T-helper 1 cell treated with Interleukin-12 subunit alpha and Interleukin-12 subunit beta and Interleukin-4 antibody, amounts not matched to agents 30 μg/mL and 1 μg/mL, for 36 hours (primary cell): Measurements from ENCODE around the gene GCLC.

Experiments used
- H3K27ac Mint-ChIP-seq: one replicate; pipeline ENCODE4 v1.8.0; 2021; ENCODE audit warnings: mild to moderate bottlenecking, mixed read lengths
- H3K27me3 Mint-ChIP-seq: one replicate; pipeline ENCODE4 v1.8.0; 2021; ENCODE audit warnings: low read depth, mixed read lengths
- H3K36me3 Mint-ChIP-seq: one replicate; pipeline ENCODE4 v1.8.0; 2021; ENCODE audit warnings: low read depth, mixed read lengths
- H3K4me1 Mint-ChIP-seq: one replicate; pipeline ENCODE4 v1.8.0; 2021; ENCODE audit warnings: low read depth, mixed read lengths
- H3K4me3 Mint-ChIP-seq: one replicate; pipeline ENCODE4 v1.8.0; 2021; ENCODE audit warnings: mild to moderate bottlenecking, moderate library complexity, mixed read lengths
- H3K9me3 Mint-ChIP-seq: one replicate; pipeline ENCODE4 v1.8.0; 2021; ENCODE audit warnings: mixed read lengths

Gene GCLC

GRCh38 chr6:53523511-53524454 lies 21.1 kb downstream of the GCLC start:
- no peaks in the 10 kb centered on the region for H3K4me1 Mint-ChIP-seq
- H3K36me3 Mint-ChIP-seq, result no peaks in the 10 kb centered on the region
- H3K27me3 Mint-ChIP-seq, result no peaks in the 10 kb centered on the region
- H3K4me3 Mint-ChIP-seq, result no peak overlapping the region
- no peaks in the 10 kb centered on the region for H3K9me3 Mint-ChIP-seq
- no peak overlapping the region for H3K27ac Mint-ChIP-seq

DNA sequence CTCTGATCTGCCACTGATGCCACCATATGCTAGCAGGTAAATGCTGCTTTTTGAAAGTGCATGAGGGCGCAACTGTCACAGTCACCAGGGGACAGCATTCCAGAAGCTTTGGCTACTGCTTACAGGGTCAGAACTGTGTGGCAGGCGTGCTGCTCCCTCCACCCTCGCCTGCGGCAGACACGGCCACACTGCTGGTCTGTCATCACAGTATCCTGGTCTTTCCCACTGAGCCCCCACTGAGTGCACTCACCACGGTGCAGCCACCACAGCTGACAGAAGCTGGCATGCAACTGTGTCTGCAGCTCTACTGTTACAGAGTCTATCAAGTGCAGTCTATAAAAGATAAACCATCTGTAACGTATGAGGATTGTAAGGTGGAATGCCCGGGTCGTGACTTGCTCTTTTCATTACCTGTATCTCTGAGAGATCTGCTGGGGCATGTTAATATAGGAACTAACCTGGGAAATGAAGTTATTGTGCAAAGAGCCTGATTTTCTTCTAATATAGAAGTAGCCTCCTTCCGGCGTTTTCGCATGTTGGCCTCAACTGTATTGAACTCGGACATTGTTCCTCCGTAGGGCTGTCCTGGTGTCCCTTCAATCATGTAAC lies 24.5 kb downstream of the GCLC start:
- Mint-ChIP-seq H3K27me3 (no peaks in the 10 kb centered on the region), H3K27ac (no peak overlapping the region), H3K4me3 (no peak overlapping the region), H3K9me3 (no peaks in the 10 kb centered on the region), H3K4me1 (no peaks in the 10 kb centered on the region), H3K36me3 (peaks cover 4% of the 10 kb centered on the region)

DNA sequence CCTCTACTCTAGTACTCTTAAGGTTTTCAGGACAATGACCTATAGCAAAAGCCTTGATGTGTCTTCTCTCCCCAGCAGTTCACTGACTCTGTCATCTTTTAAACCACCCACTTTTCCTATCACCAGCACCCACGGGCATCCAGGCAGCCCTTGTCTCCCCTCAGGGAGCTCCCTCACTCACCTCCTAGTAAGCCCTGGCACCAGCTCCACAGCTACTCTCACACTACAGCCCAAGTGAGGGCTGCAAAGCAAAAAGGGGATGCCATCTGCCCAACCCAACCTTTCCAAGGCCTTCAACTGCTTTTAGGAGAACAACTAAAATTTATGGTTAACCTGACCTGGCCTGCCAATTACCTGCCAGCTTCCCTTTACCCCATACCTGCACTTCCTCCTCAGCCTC lies 26.0 kb downstream of the GCLC start:
- Mint-ChIP-seq H3K27me3 (no peaks in the 10 kb centered on the region), H3K9me3 (no peaks in the 10 kb centered on the region), H3K36me3 (peaks cover 4% of the 10 kb centered on the region), H3K4me3 (no peak overlapping the region), H3K4me1 (no peaks in the 10 kb centered on the region), H3K27ac (peak overlapping the region; percentile 16)

DNA sequence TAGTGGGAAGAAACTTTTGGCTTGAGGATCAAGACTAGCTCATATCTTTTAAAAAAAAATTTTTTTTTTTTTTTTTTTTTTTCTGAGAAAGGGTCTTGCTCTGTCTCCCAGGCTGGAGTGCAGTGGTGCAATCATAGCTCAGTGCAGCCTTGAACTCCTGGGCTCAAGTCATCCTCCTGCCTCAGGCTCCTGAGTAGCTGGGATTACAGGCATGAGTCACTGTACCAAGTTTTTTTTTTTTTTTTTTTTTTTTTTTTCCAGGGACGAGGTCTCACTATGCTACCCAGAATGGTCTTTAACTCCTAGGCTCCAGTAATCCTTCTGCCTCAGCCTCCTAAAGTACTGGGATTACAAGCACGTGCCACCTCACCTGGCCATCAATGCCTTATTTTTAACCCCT lies 27.9 kb downstream of the GCLC start:
- no peaks in the 10 kb centered on the region for H3K9me3 Mint-ChIP-seq
- no peak overlapping the region for H3K27ac Mint-ChIP-seq
- no peaks in the 10 kb centered on the region for H3K4me1 Mint-ChIP-seq
- no peaks in the 10 kb centered on the region for H3K27me3 Mint-ChIP-seq
- H3K4me3 Mint-ChIP-seq, result no peak overlapping the region
- peaks cover 4% of the 10 kb centered on the region for H3K36me3 Mint-ChIP-seq

DNA sequence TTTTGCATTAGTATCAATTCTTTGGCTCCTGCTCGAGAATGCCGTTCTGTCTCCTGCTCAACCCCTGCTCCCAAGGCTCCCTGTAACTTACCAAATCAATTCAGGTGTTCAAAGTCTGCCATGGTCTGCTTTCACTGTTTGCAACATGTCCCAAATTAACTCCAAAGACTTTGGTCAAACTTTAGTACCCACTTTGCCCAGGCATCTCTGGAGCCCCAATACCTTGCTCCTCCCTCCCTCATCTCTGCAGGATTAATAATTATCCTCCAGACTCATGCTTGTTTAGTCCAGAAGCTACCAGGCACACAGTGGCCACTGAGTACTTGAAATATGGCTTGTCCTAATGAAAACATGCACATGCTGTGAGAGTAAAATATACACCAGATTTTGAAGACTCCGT lies 30.2 kb downstream of the GCLC start:
- no peaks in the 10 kb centered on the region for H3K9me3 Mint-ChIP-seq
- H3K4me3 Mint-ChIP-seq, result no peak overlapping the region
- H3K36me3 Mint-ChIP-seq, result peaks cover 4% of the 10 kb centered on the region
- no peaks in the 10 kb centered on the region for H3K4me1 Mint-ChIP-seq
- no peaks in the 10 kb centered on the region for H3K27me3 Mint-ChIP-seq
- no peak overlapping the region for H3K27ac Mint-ChIP-seq

- Mint-ChIP-seq H3K4me1 (no peaks in the 10 kb centered on the region), H3K27me3 (no peaks in the 10 kb centered on the region), H3K27ac (no peak overlapping the region), H3K4me3 (no peak overlapping the region), H3K9me3 (no peaks in the 10 kb centered on the region), H3K36me3 (peaks cover 6% of the 10 kb centered on the region)
Measured at GRCh38 chr6:53513519-53513966, 31.4 kb downstream of the GCLC start.

DNA sequence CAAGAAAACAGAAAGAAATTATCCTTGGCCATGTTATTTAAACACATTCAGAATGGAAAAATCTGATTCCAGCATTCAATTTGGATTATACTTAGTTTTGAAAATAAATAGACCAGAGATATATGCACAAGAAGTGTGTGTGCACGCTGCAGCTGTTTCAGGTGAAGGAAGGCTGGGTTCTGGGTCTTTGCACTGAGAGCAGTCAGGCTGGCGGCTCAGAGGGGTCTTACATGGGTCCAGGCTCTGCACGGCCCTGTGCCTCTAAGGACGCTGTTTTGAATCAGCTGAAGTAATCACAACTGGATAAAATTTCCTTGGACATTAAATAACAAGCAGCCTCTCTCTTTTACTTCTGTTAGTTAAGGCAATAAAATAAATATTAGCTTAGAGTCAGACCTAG lies 31.8 kb downstream of the GCLC start:
- Mint-ChIP-seq H3K27ac (no peak overlapping the region), H3K9me3 (no peaks in the 10 kb centered on the region), H3K36me3 (peaks cover 8% of the 10 kb centered on the region), H3K4me1 (no peaks in the 10 kb centered on the region), H3K27me3 (no peaks in the 10 kb centered on the region), H3K4me3 (no peak overlapping the region)

DNA sequence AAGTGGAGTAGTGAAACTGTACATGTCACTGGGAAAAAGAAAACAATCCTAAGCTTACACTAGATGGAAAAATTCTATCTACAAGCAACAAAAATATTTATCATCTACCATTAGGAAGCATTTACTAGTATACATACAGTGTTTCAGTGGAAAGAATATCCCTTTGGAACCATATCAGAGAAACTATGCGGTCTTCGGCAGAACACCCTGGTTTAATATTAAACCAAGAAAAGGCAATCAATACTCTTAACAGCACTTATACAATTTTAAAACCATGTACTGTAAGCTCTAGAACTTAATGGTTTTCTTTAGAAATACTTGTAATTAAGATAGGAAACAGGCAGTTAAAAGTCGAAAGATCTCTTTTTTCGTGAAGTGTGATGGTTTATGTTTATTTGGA lies 32.3 kb downstream of the GCLC start:
- no peaks in the 10 kb centered on the region for H3K27me3 Mint-ChIP-seq
- H3K27ac Mint-ChIP-seq, result no peak overlapping the region
- peaks cover 8% of the 10 kb centered on the region for H3K36me3 Mint-ChIP-seq
- no peaks in the 10 kb centered on the region for H3K9me3 Mint-ChIP-seq
- no peaks in the 10 kb centered on the region for H3K4me1 Mint-ChIP-seq
- no peak overlapping the region for H3K4me3 Mint-ChIP-seq

- Mint-ChIP-seq H3K27ac (no peak overlapping the region), H3K9me3 (no peaks in the 10 kb centered on the region), H3K4me3 (no peak overlapping the region), H3K36me3 (peaks cover 11% of the 10 kb centered on the region), H3K27me3 (no peaks in the 10 kb centered on the region), H3K4me1 (no peaks in the 10 kb centered on the region)
Measured at GRCh38 chr6:53510746-53511145, 34.2 kb downstream of the GCLC start.

- no peaks in the 10 kb centered on the region for H3K4me1 Mint-ChIP-seq
- no peak overlapping the region for H3K4me3 Mint-ChIP-seq
- no peak overlapping the region for H3K27ac Mint-ChIP-seq
- no peaks in the 10 kb centered on the region for H3K9me3 Mint-ChIP-seq
- H3K27me3 Mint-ChIP-seq, result no peaks in the 10 kb centered on the region
- peaks cover 14% of the 10 kb centered on the region for H3K36me3 Mint-ChIP-seq
Measured at GRCh38 chr6:53506872-53507271, 38.0 kb downstream of the GCLC start.

DNA sequence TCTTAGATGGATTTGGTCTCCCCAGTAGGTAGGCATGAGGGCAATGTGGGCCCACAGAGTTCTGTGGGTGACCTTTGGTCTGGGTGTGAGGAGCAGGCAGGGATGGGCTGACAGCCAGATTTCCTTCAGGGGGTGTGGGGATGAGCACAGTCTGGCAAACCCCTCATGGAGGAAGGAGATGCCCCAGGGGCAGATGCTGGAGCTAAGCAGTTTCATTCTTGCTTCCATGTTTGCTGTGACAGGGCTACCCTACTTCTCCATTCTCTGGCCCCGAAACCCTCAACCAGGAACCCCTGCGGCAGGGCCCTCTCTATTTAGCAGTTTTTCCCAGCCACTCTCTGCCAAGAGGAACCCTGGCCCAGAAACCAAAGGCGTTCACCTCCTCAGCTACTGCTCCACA lies 40.4 kb downstream of the GCLC start:
- no peaks in the 10 kb centered on the region for H3K4me1 Mint-ChIP-seq
- no peaks in the 10 kb centered on the region for H3K27me3 Mint-ChIP-seq
- no peak overlapping the region for H3K4me3 Mint-ChIP-seq
- no peak overlapping the region for H3K27ac Mint-ChIP-seq
- H3K36me3 Mint-ChIP-seq, result peaks cover 16% of the 10 kb centered on the region
- no peaks in the 10 kb centered on the region for H3K9me3 Mint-ChIP-seq

DNA sequence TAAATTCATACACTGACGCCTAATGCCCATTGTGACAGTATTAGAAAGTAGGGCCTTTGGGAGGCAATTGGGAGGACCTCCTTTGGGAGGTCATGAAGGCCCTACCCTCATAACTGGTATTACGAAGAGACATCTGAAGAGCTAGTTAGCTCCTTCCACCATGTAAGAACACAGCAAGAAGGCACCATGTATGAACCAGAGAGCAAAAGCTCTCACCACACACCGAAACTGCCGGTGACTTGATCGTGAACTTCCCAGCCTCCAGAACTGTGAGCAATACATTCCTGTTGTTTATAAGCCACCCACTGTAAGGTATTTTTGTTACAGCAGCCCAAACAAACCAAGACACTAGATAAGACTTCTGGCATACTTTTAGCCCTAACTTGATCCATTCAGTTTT lies 41.8 kb downstream of the GCLC start:
- peaks cover 13% of the 10 kb centered on the region for H3K36me3 Mint-ChIP-seq
- H3K27ac Mint-ChIP-seq, result no peak overlapping the region
- no peaks in the 10 kb centered on the region for H3K27me3 Mint-ChIP-seq

GRCh38 chr6:53501432-53501831 lies 43.5 kb downstream of the GCLC start:
- H3K4me1 Mint-ChIP-seq, result no peaks in the 10 kb centered on the region
- no peak overlapping the region for H3K27ac Mint-ChIP-seq
- no peaks in the 10 kb centered on the region for H3K27me3 Mint-ChIP-seq
- peaks cover 12% of the 10 kb centered on the region for H3K36me3 Mint-ChIP-seq
- H3K4me3 Mint-ChIP-seq, result no peak overlapping the region
- no peaks in the 10 kb centered on the region for H3K9me3 Mint-ChIP-seq

More for the DNA sequence above, 41.8 kb downstream of the GCLC start:
- no peak overlapping the region for H3K4me3 Mint-ChIP-seq
- no peaks in the 10 kb centered on the region for H3K4me1 Mint-ChIP-seq
- no peaks in the 10 kb centered on the region for H3K9me3 Mint-ChIP-seq

DNA sequence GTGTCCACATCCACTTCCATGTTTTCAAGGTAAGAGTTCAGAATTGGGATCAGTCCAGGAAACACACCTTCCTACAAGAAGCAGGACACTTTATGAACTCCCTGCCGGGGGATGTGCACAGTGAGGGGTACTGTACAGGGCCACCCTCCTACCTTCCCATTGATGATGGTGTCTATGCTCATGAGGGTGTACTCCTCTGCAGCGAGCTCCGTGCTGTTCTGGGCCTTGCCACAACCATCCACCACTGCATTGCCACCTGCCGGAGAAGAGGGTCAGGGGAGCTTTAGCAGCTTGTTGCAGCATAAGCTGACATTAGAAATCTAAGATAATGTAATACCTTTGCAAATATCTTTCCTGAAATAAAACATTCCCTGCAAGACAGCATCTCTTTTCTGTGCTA lies 44.8 kb downstream of the GCLC start:
- no peak overlapping the region for H3K27ac Mint-ChIP-seq
- no peaks in the 10 kb centered on the region for H3K27me3 Mint-ChIP-seq
- no peak overlapping the region for H3K4me3 Mint-ChIP-seq
- H3K36me3 Mint-ChIP-seq, result peaks cover 3% of the 10 kb centered on the region
- no peaks in the 10 kb centered on the region for H3K9me3 Mint-ChIP-seq
- H3K4me1 Mint-ChIP-seq, result no peaks in the 10 kb centered on the region

GRCh38 chr6:53499094-53499493 lies 45.8 kb downstream of the GCLC start:
- Mint-ChIP-seq H3K27me3 (no peaks in the 10 kb centered on the region), H3K27ac (no peak overlapping the region), H3K4me1 (no peaks in the 10 kb centered on the region), H3K4me3 (no peak overlapping the region), H3K36me3 (peaks cover 3% of the 10 kb centered on the region), H3K9me3 (no peaks in the 10 kb centered on the region)
